IMR-90 (cell line): ENCODE data around the gene PLEKHH2. TPM values are rescaled to one million over a fixed set of nuclear protein-coding genes. Genes with fewer than 3 reads are reported as not detected.
A peak's percentile ranks its signal among the peaks of the same experiment; 100 is the strongest.

Source experiments
- ATAC-seq: fragments of 200-7000 bp; cut with Tn5 transposase; 2 replicates; pipeline ENCODE4 v1.9.1; 2020; ENCODE audit warnings: low read depth, mild to moderate bottlenecking, moderate library complexity
- BruUV-seq: library from RNA; stranded (reverse); fragments of 400-500 nt; replicated peaks from 2 replicates; lab custom pipeline; 2021; lab: Mats Ljungman, UMichigan
- CTCF ChIA-PET: fragments of 300-600 bp; formaldehyde crosslinking; extraction: SDS; loops from one replicate; lab custom pipeline; 2021; ENCODE audit warnings: antibody characterized with exemption; lab: Yijun Ruan, JAX
- POLR2A ChIA-PET: fragments of 300-600 bp; sonication (Branson Sonifier 250); formaldehyde crosslinking; loops from one replicate; lab custom pipeline; 2022; ENCODE audit warnings: antibody characterized with exemption; ENCODE audit not compliant: unreplicated experiment; lab: Charles Lee
- DNase-seq: peaks from one replicate; pipeline ENCODE4 v3.0.0; 2013
- H2AFZ ChIP-seq: replicated peaks from 2 replicates; pipeline ENCODE3; 2013; ENCODE audit warnings: low read length, mild to moderate bottlenecking; ENCODE audit not compliant: poor library complexity
- H2AK5ac ChIP-seq: 2 replicates; pipeline ENCODE4 v1.6.1; 2013; ENCODE audit warnings: low read depth, low read length, inconsistent platforms
- H2AK9ac ChIP-seq: replicated peaks from 2 replicates; pipeline ENCODE3; 2013; ENCODE audit warnings: mild to moderate bottlenecking, low read depth, low read length, moderate library complexity; ENCODE audit not compliant: poor library complexity
- H2BK120ac ChIP-seq: 2 replicates; pipeline ENCODE4 v1.6.1; 2013; ENCODE audit warnings: low read depth, low read length, inconsistent platforms
- H2BK15ac ChIP-seq: 3 replicates; pipeline ENCODE4 v1.6.1; 2013; ENCODE audit warnings: low read depth, low read length, inconsistent platforms
- H2BK20ac ChIP-seq: 2 replicates; pipeline ENCODE4 v1.6.1; 2013; ENCODE audit warnings: low read depth, mild to moderate bottlenecking, inconsistent platforms, low read length, moderate library complexity
- H2BK5ac ChIP-seq: 2 replicates; pipeline ENCODE4 v1.6.1; 2013; ENCODE audit warnings: mild to moderate bottlenecking, low read depth, low read length, inconsistent platforms; ENCODE audit not compliant: poor library complexity, severe bottlenecking
- H3K14ac ChIP-seq: replicated peaks from 2 replicates; pipeline ENCODE4 v1.6.1; 2013; ENCODE audit warnings: low read depth, low read length, inconsistent platforms
- H3K18ac ChIP-seq: 2 replicates; pipeline ENCODE4 v1.6.1; 2013; ENCODE audit warnings: low read depth, low read length, control low read depth
- H3K23ac ChIP-seq: 2 replicates; pipeline ENCODE4 v1.6.1; 2013; ENCODE audit warnings: low read depth, low read length, inconsistent platforms
- H3K27ac ChIP-seq: 2 replicates; pipeline ENCODE4 v1.5.1; 2013; ENCODE audit warnings: mild to moderate bottlenecking, control low read depth, low read length; ENCODE audit not compliant: insufficient read depth
- H3K27me3 ChIP-seq: 2 replicates; pipeline ENCODE4 v1.6.1; 2013; ENCODE audit warnings: low read length; ENCODE audit not compliant: control insufficient read depth, insufficient read depth
- H3K36me3 ChIP-seq: 2 replicates; pipeline ENCODE4 v1.6.1; 2013; ENCODE audit warnings: low read length, mixed read lengths; ENCODE audit not compliant: control insufficient read depth, insufficient read depth
- H3K4ac ChIP-seq: 2 replicates; pipeline ENCODE4 v1.6.1; 2013; ENCODE audit warnings: low read depth, low read length, inconsistent platforms
- H3K4me1 ChIP-seq: 2 replicates; pipeline ENCODE4 v1.6.1; 2013; ENCODE audit warnings: low read length, mixed read lengths; ENCODE audit not compliant: control insufficient read depth, insufficient read depth
- H3K4me2 ChIP-seq: 2 replicates; pipeline ENCODE4 v1.6.1; 2013; ENCODE audit warnings: low read depth, mild to moderate bottlenecking, control low read depth, low read length, moderate library complexity
- H3K4me3 ChIP-seq: 2 replicates; pipeline ENCODE4 v1.5.1; 2013; ENCODE audit warnings: low read depth, mild to moderate bottlenecking, control low read depth, low read length, moderate library complexity; ENCODE audit not compliant: insufficient read depth
- H3K56ac ChIP-seq: 2 replicates; pipeline ENCODE4 v1.6.1; 2013; ENCODE audit warnings: low read length, inconsistent platforms; ENCODE audit not compliant: insufficient read depth; ENCODE audit errors: extremely low read depth
- H3K79me1 ChIP-seq, 2 experiments: 2 replicates each; pipeline ENCODE4 v1.6.1; 2013; ENCODE audit warnings: low read length in 2 of 2, inconsistent platforms in 1 of 2, low read depth in 1 of 2
- H3K9ac ChIP-seq: 2 replicates; pipeline ENCODE4 v1.6.1; 2013; ENCODE audit warnings: low read depth, low read length, control low read depth
- H3K9me1 ChIP-seq: 2 replicates; pipeline ENCODE4 v1.6.1; 2013; ENCODE audit warnings: low read length, inconsistent platforms; ENCODE audit not compliant: insufficient read depth
- H3K9me3 ChIP-seq: 2 replicates; pipeline ENCODE4 v1.6.1; 2013; ENCODE audit warnings: low read length; ENCODE audit not compliant: control insufficient read depth, insufficient read depth
- H4K20me1 ChIP-seq: 2 replicates; pipeline ENCODE4 v1.6.1; 2013; ENCODE audit warnings: low read length, inconsistent platforms; ENCODE audit not compliant: insufficient read depth
- H4K5ac ChIP-seq: 2 replicates; pipeline ENCODE4 v1.6.1; 2013; ENCODE audit warnings: mild to moderate bottlenecking, low read depth, low read length, control low read depth
- H4K8ac ChIP-seq, 2 experiments: 2 replicates each; pipeline ENCODE4 v1.6.1; 2013; ENCODE audit warnings: low read depth in 2 of 2, low read length in 2 of 2, control low read depth in 1 of 2, inconsistent platforms in 1 of 2
- H4K91ac ChIP-seq: 2 replicates; pipeline ENCODE4 v1.6.1; 2013; ENCODE audit warnings: low read depth, low read length, inconsistent platforms; ENCODE audit not compliant: insufficient read depth
- BHLHE40 ChIP-seq: fragments of 150-350 bp; IDR thresholded peaks from 2 replicates; pipeline ENCODE4 v1.6.1; 2016; ENCODE audit warnings: mild to moderate bottlenecking, low read depth, low read length
- CEBPB ChIP-seq: IDR thresholded peaks from 2 replicates; pipeline ENCODE4 v1.6.1; 2012; ENCODE audit warnings: low read depth, low read length, improper control_type of control experiment
- CHD1 ChIP-seq: IDR thresholded peaks from 2 replicates; pipeline ENCODE4 v1.6.1; 2012; ENCODE audit warnings: low read depth, low read length, improper control_type of control experiment
- FOS ChIP-seq: fragments of 150-350 bp; IDR thresholded peaks from 2 replicates; pipeline ENCODE4 v1.6.1; 2016; ENCODE audit warnings: low read depth, low read length
- MAFK ChIP-seq: IDR thresholded peaks from 2 replicates; pipeline ENCODE4 v1.6.1; 2012; ENCODE audit warnings: low read depth, low read length, improper control_type of control experiment
- MXI1 ChIP-seq: IDR thresholded peaks from 2 replicates; pipeline ENCODE4 v1.6.1; 2012; ENCODE audit warnings: low read depth, mild to moderate bottlenecking, low read length, moderate library complexity, borderline replicate concordance
- NFE2L2 ChIP-seq: fragments of 150-350 bp; IDR thresholded peaks from 2 replicates; pipeline ENCODE4 v1.6.1; 2016; ENCODE audit warnings: low read depth, mild to moderate bottlenecking, low read length
- POLR2A ChIP-seq: IDR thresholded peaks from 2 replicates; pipeline ENCODE4 v1.6.1; 2012; ENCODE audit warnings: mild to moderate bottlenecking, low read depth, low read length
- RAD21 ChIP-seq: IDR thresholded peaks from 2 replicates; pipeline ENCODE4 v1.6.1; 2012; ENCODE audit warnings: low read length, improper control_type of control experiment
- RCOR1 ChIP-seq: IDR thresholded peaks from 2 replicates; pipeline ENCODE4 v1.6.1; 2012; ENCODE audit warnings: mild to moderate bottlenecking, low read length, improper control_type of control experiment; ENCODE audit not compliant: insufficient replicate concordance
- RFX5 ChIP-seq: IDR thresholded peaks from 2 replicates; pipeline ENCODE4 v1.8.0; 2012; ENCODE audit warnings: low read depth, mild to moderate bottlenecking, low read length, moderate library complexity
- SMC3 ChIP-seq: fragments of 150-350 bp; IDR thresholded peaks from 2 replicates; pipeline ENCODE4 v1.6.1; 2016; ENCODE audit warnings: low read depth, mild to moderate bottlenecking, antibody characterized with exemption, low read length, moderate library complexity
- WGBS, 2 experiments: methylation state at CpG; one replicate each; pipeline versions ENCODE4 v1.1.5 to v1.1.7; 2013; ENCODE audit warnings: missing lambda C conversion rate in 2 of 2; ENCODE audit not compliant: insufficient read length in 1 of 2; ENCODE audit errors: extremely low coverage in 2 of 2; 5-methylcytosine and 5-hydroxymethylcytosine counted together
- dilution Hi-C: fragments of 300-500 bp; cut with HindIII; formaldehyde crosslinking; loops from one replicate; pipeline ENCODE4 v1.14.3; 2018; ENCODE audit warnings: low sequenced_read_pairs; ENCODE audit not compliant: unreplicated experiment
- in situ Hi-C: fragments of 300-500 bp; cut with MboI; formaldehyde crosslinking; loops from 3 replicates; pipeline ENCODE4 v1.14.3; 2019; ENCODE audit warnings: low sequenced_read_pairs, inconsistent platforms, mixed read lengths
- intact Hi-C: fragments of 100-400 bp; cut with micrococcal nuclease; formaldehyde crosslinking; loops from 2 replicates; pipeline ENCODE4 v1.10.0; 2022
- polyA plus RNA-seq, 3 experiments: library from polyadenylated mRNA; depleted of rRNA; stranded (reverse); fragments of >200 nt; gene quantifications; 2 replicates each; pipeline ENCODE4 v1.2.3, GENCODE V29; 2012; ENCODE audit warnings: low replicate concordance in 1 of 3
- total RNA-seq: library from RNA; depleted of rRNA; stranded (reverse); fragments of >200 nt; gene quantifications from 2 replicates; pipeline ENCODE4 v1.2.3, GENCODE V29; 2012
- TF ChIP-seq, protein P1 (sequence below): conservative IDR thresholded peaks from 2 replicates; pipeline ENCODE4 v1.5.1; 2012; ENCODE audit warnings: mild to moderate bottlenecking, low read depth, low read length, improper control_type of control experiment

PLEKHH2 gene
- total and polyA plus RNA-seq, 2 of the 4 experiments (the other 2 are of a cell fraction) = 2.0 to 3.3 TPM

DNA sequence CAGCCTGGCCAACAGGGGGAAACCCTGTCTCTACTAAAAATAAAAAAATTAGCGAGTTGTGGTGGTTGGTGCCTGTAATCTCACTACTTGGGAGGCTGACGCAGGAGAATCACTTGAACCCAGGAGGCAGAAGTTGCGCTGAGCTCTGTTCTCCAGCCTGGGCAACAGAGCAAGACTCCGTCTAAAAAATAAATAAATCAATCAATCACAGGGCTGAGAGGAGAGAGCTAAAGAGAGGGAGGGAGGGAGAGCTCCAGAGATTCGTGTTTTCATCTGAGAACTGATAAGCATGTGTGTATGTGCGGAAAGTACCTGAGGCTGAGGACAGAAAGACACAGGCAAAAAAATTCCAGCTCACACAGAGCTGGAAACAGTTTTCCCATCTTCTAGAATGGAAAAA, 99.6 kb downstream of the PLEKHH2 start:
- BruUV-seq = no TSS peak
- CTCF ChIA-PET = no interaction called here
- in situ Hi-C loops = no loop called here

More for the DNA sequence above, 99.6 kb downstream of the PLEKHH2 start:
- no peak overlapping the region for H3K56ac ChIP-seq
- peaks cover 2% of the 10 kb centered on the region for H3K36me3 ChIP-seq
- peaks cover 3% of the 10 kb centered on the region; the same call in 1 of the 2 replicates for H3K4me1 ChIP-seq
- no peak overlapping the region for H2BK120ac ChIP-seq
- no peak overlapping the region for H2AK9ac ChIP-seq
- no peak overlapping the region for H3K4me3 ChIP-seq
- peak overlapping the region; percentile 43; the same call in 1 of the 2 replicates for H3K18ac ChIP-seq
- intact Hi-C loops = no loop called here
- ATAC-seq (no peak), DNase-seq (no peak)
- H2AK5ac ChIP-seq = peak overlapping the region; percentile 54; the same call in 1 of the 2 replicates
- H2BK15ac ChIP-seq = 0 out of 3 replicates have a peak overlapping the region, but pooled peaks have one; percentile 3
- no peaks in the 10 kb centered on the region for H3K9me3 ChIP-seq
- dilution Hi-C loops = no loop called here
- no peak overlapping the region for H4K91ac ChIP-seq
- no peaks in the 10 kb centered on the region for H3K79me1 ChIP-seq
- H3K9me1 ChIP-seq = 0 out of 2 replicates have a peak, but pooled peaks cover 6% of the 10 kb centered on the region
- peak overlapping the region in 1 of 2 experiments; percentile 58; a peak in 3 of 4 replicates for H4K8ac ChIP-seq
- peak overlapping the region; percentile 70 for H2BK5ac ChIP-seq
- no peak overlapping the region for H2BK20ac ChIP-seq
- H3K23ac ChIP-seq = no peak overlapping the region
- 0 out of 2 replicates have a peak overlapping the region, but pooled peaks have one; percentile 5 for H4K5ac ChIP-seq
- no peak overlapping the region for H3K14ac ChIP-seq
- no peak overlapping the region for H3K4me2 ChIP-seq
- no peak overlapping the region for H2AFZ ChIP-seq
- no peak for TF ChIP-seq MXI1
- no peak for TF ChIP-seq RAD21
- no peak for TF ChIP-seq RCOR1
- TF ChIP-seq BHLHE40 = no peak
- no peak for TF ChIP-seq CEBPB
- TF ChIP-seq, protein P1, sequence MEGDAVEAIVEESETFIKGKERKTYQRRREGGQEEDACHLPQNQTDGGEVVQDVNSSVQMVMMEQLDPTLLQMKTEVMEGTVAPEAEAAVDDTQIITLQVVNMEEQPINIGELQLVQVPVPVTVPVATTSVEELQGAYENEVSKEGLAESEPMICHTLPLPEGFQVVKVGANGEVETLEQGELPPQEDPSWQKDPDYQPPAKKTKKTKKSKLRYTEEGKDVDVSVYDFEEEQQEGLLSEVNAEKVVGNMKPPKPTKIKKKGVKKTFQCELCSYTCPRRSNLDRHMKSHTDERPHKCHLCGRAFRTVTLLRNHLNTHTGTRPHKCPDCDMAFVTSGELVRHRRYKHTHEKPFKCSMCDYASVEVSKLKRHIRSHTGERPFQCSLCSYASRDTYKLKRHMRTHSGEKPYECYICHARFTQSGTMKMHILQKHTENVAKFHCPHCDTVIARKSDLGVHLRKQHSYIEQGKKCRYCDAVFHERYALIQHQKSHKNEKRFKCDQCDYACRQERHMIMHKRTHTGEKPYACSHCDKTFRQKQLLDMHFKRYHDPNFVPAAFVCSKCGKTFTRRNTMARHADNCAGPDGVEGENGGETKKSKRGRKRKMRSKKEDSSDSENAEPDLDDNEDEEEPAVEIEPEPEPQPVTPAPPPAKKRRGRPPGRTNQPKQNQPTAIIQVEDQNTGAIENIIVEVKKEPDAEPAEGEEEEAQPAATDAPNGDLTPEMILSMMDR = no peak
- no peak for TF ChIP-seq NFE2L2
- TF ChIP-seq FOS = no peak
- no peak for TF ChIP-seq POLR2A
- no peak for TF ChIP-seq SMC3
- TF ChIP-seq CHD1 = no peak
- TF ChIP-seq MAFK = no peak
- TF ChIP-seq RFX5 = no peak
- H3K4ac ChIP-seq = peak overlapping the region; percentile 23; the same call in 1 of the 2 replicates
- H3K9ac ChIP-seq = no peak overlapping the region
- WGBS, 2 experiments = no CpG with 5 or more reads among the region's 6 CpGs
- no peaks in the 10 kb centered on the region for H3K27me3 ChIP-seq
- POLR2A ChIA-PET = no interaction called here
- H3K27ac ChIP-seq = no peak overlapping the region
- no peaks in the 10 kb centered on the region for H4K20me1 ChIP-seq
